SU-DHL-6 (cell line): ENCODE results near the gene CDHR2.

Experiments used
- EZH2phosphoT487 ChIP-seq: fragments of 200-600 bp; sonication (generic), shearing (Covaris generic); conservative IDR thresholded peaks from 2 replicates; pipeline ENCODE4 v1.6.1; 2018; ENCODE audit warnings: mild to moderate bottlenecking, antibody characterized with exemption, low read length, moderate library complexity, mixed read lengths
- TF ChIP-seq, protein P1 (sequence below): fragments of 200-600 bp; sonication (generic); IDR thresholded peaks from one replicate; pipeline ENCODE4 v1.5.1; 2017; ENCODE audit warnings: antibody characterized with exemption, mild to moderate bottlenecking, low read length, moderate library complexity; ENCODE audit not compliant: insufficient read depth, poor library complexity, severe bottlenecking

DNA sequence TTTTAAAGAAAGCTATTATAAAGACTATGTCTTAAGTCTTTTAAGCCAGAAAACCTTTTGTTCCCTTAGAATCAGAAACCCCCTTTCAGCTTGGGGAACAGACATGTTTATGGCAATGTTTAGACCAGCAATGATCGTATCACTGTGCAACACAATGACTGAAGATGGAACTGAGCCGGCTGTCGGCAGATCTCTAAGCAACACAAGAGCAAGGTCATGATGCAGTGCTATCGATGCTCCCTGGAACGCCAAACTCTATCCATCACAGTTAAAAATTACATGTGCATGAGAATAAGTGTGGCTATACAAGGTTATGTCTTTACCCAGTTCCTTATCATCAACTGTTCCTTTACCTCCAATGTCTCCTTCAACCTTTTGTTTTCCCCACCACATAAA lies 10.2 kb upstream of the CDHR2 start:
- TF ChIP-seq, protein P1, sequence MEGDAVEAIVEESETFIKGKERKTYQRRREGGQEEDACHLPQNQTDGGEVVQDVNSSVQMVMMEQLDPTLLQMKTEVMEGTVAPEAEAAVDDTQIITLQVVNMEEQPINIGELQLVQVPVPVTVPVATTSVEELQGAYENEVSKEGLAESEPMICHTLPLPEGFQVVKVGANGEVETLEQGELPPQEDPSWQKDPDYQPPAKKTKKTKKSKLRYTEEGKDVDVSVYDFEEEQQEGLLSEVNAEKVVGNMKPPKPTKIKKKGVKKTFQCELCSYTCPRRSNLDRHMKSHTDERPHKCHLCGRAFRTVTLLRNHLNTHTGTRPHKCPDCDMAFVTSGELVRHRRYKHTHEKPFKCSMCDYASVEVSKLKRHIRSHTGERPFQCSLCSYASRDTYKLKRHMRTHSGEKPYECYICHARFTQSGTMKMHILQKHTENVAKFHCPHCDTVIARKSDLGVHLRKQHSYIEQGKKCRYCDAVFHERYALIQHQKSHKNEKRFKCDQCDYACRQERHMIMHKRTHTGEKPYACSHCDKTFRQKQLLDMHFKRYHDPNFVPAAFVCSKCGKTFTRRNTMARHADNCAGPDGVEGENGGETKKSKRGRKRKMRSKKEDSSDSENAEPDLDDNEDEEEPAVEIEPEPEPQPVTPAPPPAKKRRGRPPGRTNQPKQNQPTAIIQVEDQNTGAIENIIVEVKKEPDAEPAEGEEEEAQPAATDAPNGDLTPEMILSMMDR, result no peak
- no peak for TF ChIP-seq EZH2phosphoT487
